ENCODE measurements around the gene COL13A1.

DNA sequence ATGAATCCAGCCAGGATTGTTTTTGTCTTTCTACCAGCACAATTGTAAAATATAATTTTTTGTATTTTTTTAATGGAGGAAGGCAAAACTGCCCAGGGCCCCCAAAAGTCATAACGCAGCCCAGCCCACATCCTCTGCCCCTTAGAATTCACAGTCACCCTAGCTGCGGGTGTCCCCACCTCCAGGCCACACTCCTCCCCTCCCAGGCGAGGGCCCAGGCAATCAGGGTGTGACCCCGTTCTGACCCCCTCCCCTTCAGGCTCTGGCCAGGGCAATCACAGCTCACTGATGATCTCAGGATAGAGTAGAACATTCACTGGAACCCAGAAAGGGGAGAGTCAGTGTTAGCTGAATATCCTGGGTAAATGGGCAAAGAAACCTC lies 158.9 kb downstream of the COL13A1 start:
- TF ChIP-seq POLR2A (IDR thresholded peaks at IDR 0.05) (no peak), CTCF (IDR thresholded peaks at IDR 0.05) (no peak), POLR2AphosphoS5 (IDR thresholded peaks at IDR 0.05) (no peak)

Measured in breast epithelium (tissue), 3 donors.